HEK293 (cell line): ENCODE data around the gene CYP39A1.

ENCODE experiments used
- CTCF ChIA-PET: fragments of 350-600 bp; formaldehyde crosslinking; extraction: SDS; loops from one replicate; lab custom pipeline; 2021; ENCODE audit warnings: antibody characterized with exemption; lab: Yijun Ruan, JAX
- POLR2A ChIA-PET: fragments of 300-600 bp; formaldehyde crosslinking; extraction: SDS; loops from one replicate; lab custom pipeline; 2020; ENCODE audit warnings: antibody characterized with exemption, inconsistent platforms; lab: Yijun Ruan, JAX
- H3K27ac ChIP-seq: fragments of 200-500 bp; sonication (Bioruptor generic); 2 replicates; pipeline ENCODE4 v1.5.1; 2014; ENCODE audit warnings: low read depth, low read length, control low read depth, inconsistent platforms; ENCODE audit errors: extremely low read depth
- H3K36me3 ChIP-seq, 2 experiments: fragments of 200-500 bp in 1 of 2; sonication (Bioruptor generic) in 1 of 2; 1 replicate in 1 of 2; 2 replicates in 1 of 2; pipeline ENCODE4 v1.5.1; 2014 to 2017; ENCODE audit warnings: inconsistent platforms in 2 of 2, low read length in 2 of 2; ENCODE audit not compliant: control insufficient read depth in 2 of 2, insufficient read depth in 1 of 2
- H3K4me1 ChIP-seq: fragments of 200-500 bp; sonication (Bioruptor generic); 2 replicates; pipeline ENCODE4 v1.5.1; 2014; ENCODE audit warnings: mild to moderate bottlenecking, low read length, inconsistent platforms; ENCODE audit not compliant: control insufficient read depth, insufficient read depth
- H3K4me3 ChIP-seq: 2 replicates; pipeline ENCODE4 v1.5.1; 2011; ENCODE audit warnings: low read depth, mild to moderate bottlenecking, control low read depth, low read length, moderate library complexity
- H3K9me3 ChIP-seq: fragments of 200-500 bp; sonication (Bioruptor generic); 2 replicates; pipeline ENCODE4 v1.5.1; 2014; ENCODE audit warnings: low read depth, low read length, inconsistent platforms; ENCODE audit not compliant: control insufficient read depth, insufficient read depth
- BCL6B ChIP-seq: fragments of 450-650 bp; formaldehyde crosslinking; IDR thresholded peaks from 2 replicates; pipeline ENCODE4 v1.5.1; 2017; ENCODE audit warnings: missing biosample characterization, missing genetic modification characterization
- KLF16 ChIP-seq: fragments of 450-650 bp; formaldehyde crosslinking; IDR thresholded peaks from 2 replicates; pipeline ENCODE4 v1.5.1; 2017; ENCODE audit warnings: missing biosample characterization, missing genetic modification characterization
- MZF1 ChIP-seq: fragments of 450-650 bp; formaldehyde crosslinking; IDR thresholded peaks from 2 replicates; pipeline ENCODE4 v1.5.1; 2017; ENCODE audit warnings: missing biosample characterization, missing genetic modification characterization, borderline replicate concordance
- RBAK ChIP-seq: fragments of 450-650 bp; formaldehyde crosslinking; IDR thresholded peaks from 2 replicates; pipeline ENCODE4 v1.5.1; 2016; ENCODE audit warnings: missing biosample characterization, missing genetic modification characterization
- ZBTB17 ChIP-seq: fragments of 450-650 bp; formaldehyde crosslinking; IDR thresholded peaks from 2 replicates; pipeline ENCODE4 v1.5.1; 2016; ENCODE audit warnings: missing biosample characterization, missing genetic modification characterization
- ZFP37 ChIP-seq: fragments of 450-650 bp; formaldehyde crosslinking; IDR thresholded peaks from 2 replicates; pipeline ENCODE4 v1.5.1; 2016; ENCODE audit warnings: missing biosample characterization, missing genetic modification characterization
- ZIC2 ChIP-seq: fragments of 450-650 bp; formaldehyde crosslinking; IDR thresholded peaks from 2 replicates; pipeline ENCODE4 v1.5.1; 2016; ENCODE audit warnings: missing biosample characterization, missing genetic modification characterization
- ZNF10 ChIP-seq: fragments of 450-650 bp; formaldehyde crosslinking; IDR thresholded peaks from 2 replicates; pipeline ENCODE4 v1.5.1; 2017; ENCODE audit warnings: missing biosample characterization, missing genetic modification characterization
- ZNF146 ChIP-seq: fragments of 450-650 bp; formaldehyde crosslinking; IDR thresholded peaks from 2 replicates; pipeline ENCODE4 v1.5.1; 2016; ENCODE audit warnings: missing biosample characterization, missing genetic modification characterization
- ZNF23 ChIP-seq: fragments of 450-650 bp; formaldehyde crosslinking; IDR thresholded peaks from 2 replicates; pipeline ENCODE4 v1.5.1; 2016; ENCODE audit warnings: missing biosample characterization, missing genetic modification characterization, borderline replicate concordance
- ZNF266 ChIP-seq: fragments of 450-650 bp; formaldehyde crosslinking; IDR thresholded peaks from 2 replicates; pipeline ENCODE4 v1.5.1; 2016; ENCODE audit warnings: missing biosample characterization, missing genetic modification characterization, low read depth
- ZNF311 ChIP-seq: fragments of 450-650 bp; formaldehyde crosslinking; IDR thresholded peaks from 2 replicates; pipeline ENCODE4 v1.5.1; 2017; ENCODE audit warnings: missing biosample characterization, missing genetic modification characterization, borderline replicate concordance
- ZNF391 ChIP-seq: fragments of 450-650 bp; formaldehyde crosslinking; IDR thresholded peaks from 2 replicates; pipeline ENCODE4 v1.5.1; 2016; ENCODE audit warnings: low read depth, missing biosample characterization, missing genetic modification characterization, borderline replicate concordance
- ZNF416 ChIP-seq: fragments of 450-650 bp; formaldehyde crosslinking; IDR thresholded peaks from 2 replicates; pipeline ENCODE4 v1.5.1; 2016; ENCODE audit warnings: missing biosample characterization, missing genetic modification characterization
- ZNF473 ChIP-seq: fragments of 450-650 bp; formaldehyde crosslinking; IDR thresholded peaks from 2 replicates; pipeline ENCODE4 v1.5.1; 2017; ENCODE audit warnings: missing biosample characterization, missing genetic modification characterization
- ZNF549 ChIP-seq: fragments of 450-650 bp; IDR thresholded peaks from 2 replicates; pipeline ENCODE4 v1.5.1; 2018; ENCODE audit warnings: missing biosample characterization, missing genetic modification characterization, mild to moderate bottlenecking, inconsistent platforms, moderate library complexity
- ZNF560 ChIP-seq: fragments of 450-650 bp; formaldehyde crosslinking; IDR thresholded peaks from 2 replicates; pipeline ENCODE4 v1.5.1; 2017; ENCODE audit warnings: missing biosample characterization, missing genetic modification characterization, borderline replicate concordance
- ZNF785 ChIP-seq: fragments of 450-650 bp; formaldehyde crosslinking; IDR thresholded peaks from 2 replicates; pipeline ENCODE4 v1.5.1; 2016; ENCODE audit warnings: missing biosample characterization, missing genetic modification characterization
- ZSCAN18 ChIP-seq: fragments of 450-650 bp; formaldehyde crosslinking; IDR thresholded peaks from 2 replicates; pipeline ENCODE4 v1.5.1; 2016; ENCODE audit warnings: missing biosample characterization, missing genetic modification characterization
- TF ChIP-seq, protein P1 (sequence below): fragments of 450-650 bp; formaldehyde crosslinking; optimal IDR thresholded peaks from 2 replicates; pipeline ENCODE3; 2016; ENCODE audit warnings: missing biosample characterization, mild to moderate bottlenecking, missing genetic modification characterization
- TF ChIP-seq, protein P2 (sequence below): fragments of 450-650 bp; formaldehyde crosslinking; IDR thresholded peaks from 2 replicates; pipeline ENCODE4 v1.5.1; 2016; ENCODE audit warnings: missing biosample characterization, missing genetic modification characterization, low read depth
- TF ChIP-seq, protein P3 (sequence below): fragments of 450-650 bp; formaldehyde crosslinking; IDR thresholded peaks from 2 replicates; pipeline ENCODE4 v1.5.1; 2016; ENCODE audit warnings: missing biosample characterization, missing genetic modification characterization

The CYP39A1 gene

GRCh38 chr6:46674410-46674809 lies 21.8 kb upstream of the CYP39A1 start:
- ChIA-PET POLR2A (interaction anchor here (0.5 kb wide), 1 partner anchor 719 kb away, joined by 3 read pairs; no protein-coding TSS in a partner anchor), CTCF (interaction anchor here (0.8 to 1.8 kb wide), 3 partner anchors 11 to 18 kb away, joined by 4 to 5 read pairs (median 4); no protein-coding TSS in a partner anchor)
- Histone ChIP-seq H3K4me3 (no peak overlapping the region), H3K27ac (no peak overlapping the region), H3K36me3 (peaks cover 9 to 20% of the 10 kb centered on the region in 2 experiments; a peak in 2 of 3 replicates), H3K9me3 (no peaks in the 10 kb centered on the region), H3K4me1 (no peaks in the 10 kb centered on the region)
- no peak for TF ChIP-seq RBAK (tag by site-specific recombination)
- no peak for TF ChIP-seq BCL6B (tag by site-specific recombination)
- no peak for TF ChIP-seq ZNF266 (tag by site-specific recombination)
- TF ChIP-seq ZNF391 (tag by site-specific recombination): no peak

DNA sequence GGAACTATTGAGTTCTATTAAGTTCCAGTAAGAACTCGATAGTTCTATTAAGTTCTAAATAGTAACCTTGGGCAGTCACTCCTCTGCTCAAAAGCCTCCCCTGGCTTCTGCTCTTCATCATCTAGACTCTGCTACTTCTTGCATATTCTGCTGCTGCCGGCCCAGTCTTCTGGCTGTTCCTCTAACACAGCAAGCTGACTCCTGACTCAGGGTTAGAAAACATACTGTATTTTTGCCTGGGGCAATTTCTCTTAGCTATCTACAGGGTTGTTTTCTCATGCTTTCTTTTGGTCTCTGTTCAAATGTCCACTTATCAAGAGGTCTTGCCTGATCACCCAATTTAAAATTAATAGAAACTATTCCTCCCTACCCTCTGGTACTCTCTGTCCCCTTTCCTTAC lies 14.8 kb upstream of the CYP39A1 start:
- H3K4me3 ChIP-seq: no peak overlapping the region
- H3K9me3 ChIP-seq: no peaks in the 10 kb centered on the region
- no peak for TF ChIP-seq ZIC2 (tag by site-specific recombination)
- ChIA-PET CTCF (interaction anchor here (1.5 kb wide), 1 partner anchor 12 kb away, joined by 4 read pairs; no protein-coding TSS in a partner anchor), POLR2A (no interaction called here)
- no peaks in the 10 kb centered on the region for H3K4me1 ChIP-seq
- no peak overlapping the region for H3K27ac ChIP-seq
- peaks cover 14 to 25% of the 10 kb centered on the region in 2 experiments; a peak in 2 of 3 replicates for H3K36me3 ChIP-seq

- H3K27ac ChIP-seq: no peak overlapping the region
- H3K9me3 ChIP-seq: no peaks in the 10 kb centered on the region
- ChIA-PET CTCF (interaction anchor here (0.6 to 1.6 kb wide), 2 partner anchors 441 to 1903 kb away, joined by 3 read pairs; no protein-coding TSS in a partner anchor), POLR2A (interaction anchor here (1.0 kb wide), 1 partner anchor 9 kb away, joined by 3 read pairs; the partner anchor contains the start of genes CYP39A1 and SLC25A27)
- H3K36me3 ChIP-seq: peaks cover 20 to 28% of the 10 kb centered on the region in 2 experiments; a peak in 2 of 3 replicates
- no peak overlapping the region for H3K4me3 ChIP-seq
- no peaks in the 10 kb centered on the region for H3K4me1 ChIP-seq
- no peak for TF ChIP-seq ZNF311 (tag by site-specific recombination)
- no peak for TF ChIP-seq ZSCAN18
- no peak for TF ChIP-seq MZF1 (tag by site-specific recombination)
- TF ChIP-seq, protein P1, sequence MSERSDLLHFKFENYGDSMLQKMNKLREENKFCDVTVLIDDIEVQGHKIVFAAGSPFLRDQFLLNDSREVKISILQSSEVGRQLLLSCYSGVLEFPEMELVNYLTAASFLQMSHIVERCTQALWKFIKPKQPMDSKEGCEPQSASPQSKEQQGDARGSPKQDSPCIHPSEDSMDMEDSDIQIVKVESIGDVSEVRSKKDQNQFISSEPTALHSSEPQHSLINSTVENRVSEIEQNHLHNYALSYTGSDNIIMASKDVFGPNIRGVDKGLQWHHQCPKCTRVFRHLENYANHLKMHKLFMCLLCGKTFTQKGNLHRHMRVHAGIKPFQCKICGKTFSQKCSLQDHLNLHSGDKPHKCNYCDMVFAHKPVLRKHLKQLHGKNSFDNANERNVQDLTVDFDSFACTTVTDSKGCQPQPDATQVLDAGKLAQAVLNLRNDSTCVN (tag by site-specific recombination): no peak
- TF ChIP-seq, protein P2, sequence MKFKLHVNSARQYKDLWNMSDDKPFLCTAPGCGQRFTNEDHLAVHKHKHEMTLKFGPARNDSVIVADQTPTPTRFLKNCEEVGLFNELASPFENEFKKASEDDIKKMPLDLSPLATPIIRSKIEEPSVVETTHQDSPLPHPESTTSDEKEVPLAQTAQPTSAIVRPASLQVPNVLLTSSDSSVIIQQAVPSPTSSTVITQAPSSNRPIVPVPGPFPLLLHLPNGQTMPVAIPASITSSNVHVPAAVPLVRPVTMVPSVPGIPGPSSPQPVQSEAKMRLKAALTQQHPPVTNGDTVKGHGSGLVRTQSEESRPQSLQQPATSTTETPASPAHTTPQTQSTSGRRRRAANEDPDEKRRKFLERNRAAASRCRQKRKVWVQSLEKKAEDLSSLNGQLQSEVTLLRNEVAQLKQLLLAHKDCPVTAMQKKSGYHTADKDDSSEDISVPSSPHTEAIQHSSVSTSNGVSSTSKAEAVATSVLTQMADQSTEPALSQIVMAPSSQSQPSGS (tag by site-specific recombination): no peak
- TF ChIP-seq ZBTB17 (tag by site-specific recombination): no peak
- TF ChIP-seq, protein P3, sequence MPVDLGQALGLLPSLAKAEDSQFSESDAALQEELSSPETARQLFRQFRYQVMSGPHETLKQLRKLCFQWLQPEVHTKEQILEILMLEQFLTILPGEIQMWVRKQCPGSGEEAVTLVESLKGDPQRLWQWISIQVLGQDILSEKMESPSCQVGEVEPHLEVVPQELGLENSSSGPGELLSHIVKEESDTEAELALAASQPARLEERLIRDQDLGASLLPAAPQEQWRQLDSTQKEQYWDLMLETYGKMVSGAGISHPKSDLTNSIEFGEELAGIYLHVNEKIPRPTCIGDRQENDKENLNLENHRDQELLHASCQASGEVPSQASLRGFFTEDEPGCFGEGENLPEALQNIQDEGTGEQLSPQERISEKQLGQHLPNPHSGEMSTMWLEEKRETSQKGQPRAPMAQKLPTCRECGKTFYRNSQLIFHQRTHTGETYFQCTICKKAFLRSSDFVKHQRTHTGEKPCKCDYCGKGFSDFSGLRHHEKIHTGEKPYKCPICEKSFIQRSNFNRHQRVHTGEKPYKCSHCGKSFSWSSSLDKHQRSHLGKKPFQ: no peak
- TF ChIP-seq ZNF473 (tag by site-specific recombination): no peak
- TF ChIP-seq ZNF10 (tag by site-specific recombination): no peak
- no peak for TF ChIP-seq ZNF560 (tag by site-specific recombination)
- TF ChIP-seq ZNF416: no peak
- TF ChIP-seq BCL6B (tag by site-specific recombination): no peak
- TF ChIP-seq ZNF785 (tag by site-specific recombination): no peak
- TF ChIP-seq ZNF23 (tag by site-specific recombination): no peak
- TF ChIP-seq KLF16 (tag by site-specific recombination): no peak
- TF ChIP-seq ZNF146 (tag by site-specific recombination): no peak
- TF ChIP-seq ZFP37 (tag by site-specific recombination): no peak
- no peak for TF ChIP-seq ZNF549 (tag by site-specific recombination)
These were observed 8.9 kb upstream of the CYP39A1 start for GRCh38 chr6:46661483-46661882.
